NAMALWA (cell line): Measurements from ENCODE around the gene DXO.
"Not testable (repeated sequence)": the region's sequence is repeated elsewhere in the genome, so short reads cannot be mapped to it uniquely, and the experiment has no call there.

Experiments used
- DNase-seq: peaks from one replicate; pipeline ENCODE4 v3.0.0-alpha.2; 2015; ENCODE audit warnings: low spot score

The DXO gene

GRCh38 chr6:31980195-31980876, 8.4 kb upstream of the DXO start:
- not testable (repeated sequence) for DNase-seq

DNA sequence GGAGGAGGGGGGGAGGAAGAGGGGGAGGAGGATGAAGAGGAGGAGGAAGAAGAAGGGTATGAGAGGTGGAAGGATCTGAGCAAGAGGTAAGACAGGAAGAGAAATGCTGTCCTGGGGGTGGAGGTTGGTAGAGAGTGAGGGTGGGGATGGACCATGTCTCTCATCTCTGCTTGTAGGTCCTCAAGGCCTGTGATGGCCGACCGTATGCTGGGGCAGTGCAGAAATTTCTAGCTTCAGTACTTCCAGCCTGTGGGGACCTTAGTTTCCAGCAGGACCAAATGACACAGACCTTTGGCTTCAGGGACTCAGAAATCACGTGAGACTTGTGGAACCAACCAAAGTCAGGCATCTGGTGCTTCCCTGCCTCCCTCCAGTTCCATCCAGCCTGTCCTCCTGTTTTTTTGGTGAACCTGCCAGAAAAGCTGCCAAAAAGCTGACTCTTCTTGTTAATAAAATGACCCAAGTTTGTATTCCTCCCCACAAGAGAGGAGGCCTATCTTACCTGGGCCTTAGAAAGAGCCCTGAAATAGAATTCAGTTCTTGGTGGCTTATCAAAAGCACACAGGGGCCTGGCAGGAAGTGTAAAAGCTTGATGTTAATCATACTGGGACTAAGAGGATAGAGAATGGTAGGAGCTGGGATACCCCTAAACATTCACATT, 7.4 kb upstream of the DXO start:
- DNase-seq, result no peak

GRCh38 chr6:31978831-31979230, 6.9 kb upstream of the DXO start:
- DNase-seq, result no peak

- no peak for DNase-seq
These were observed 6.0 kb upstream of the DXO start for GRCh38 chr6:31977816-31978431.

DNA sequence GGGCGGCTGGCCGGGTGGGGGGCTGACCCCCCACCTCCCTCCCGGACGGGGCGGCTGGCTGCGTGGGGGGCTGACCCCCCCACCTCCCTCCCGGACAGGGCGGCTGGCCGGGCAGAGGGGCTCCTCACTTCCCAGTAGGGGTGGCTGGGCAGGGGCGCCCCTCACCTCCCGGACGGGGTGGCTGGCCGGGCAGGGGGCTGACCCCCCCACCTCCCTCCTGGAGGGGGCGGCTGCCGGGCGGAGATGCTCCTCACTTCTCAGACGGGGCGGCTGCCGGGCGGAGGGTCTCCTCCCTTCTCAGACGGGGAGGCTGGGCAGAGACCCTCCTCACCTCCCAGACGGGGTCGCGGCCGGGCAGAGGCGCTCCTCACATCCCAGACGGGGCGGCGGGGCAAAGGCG, 4.1 kb upstream of the DXO start:
- not testable (repeated sequence) for DNase-seq

DNA sequence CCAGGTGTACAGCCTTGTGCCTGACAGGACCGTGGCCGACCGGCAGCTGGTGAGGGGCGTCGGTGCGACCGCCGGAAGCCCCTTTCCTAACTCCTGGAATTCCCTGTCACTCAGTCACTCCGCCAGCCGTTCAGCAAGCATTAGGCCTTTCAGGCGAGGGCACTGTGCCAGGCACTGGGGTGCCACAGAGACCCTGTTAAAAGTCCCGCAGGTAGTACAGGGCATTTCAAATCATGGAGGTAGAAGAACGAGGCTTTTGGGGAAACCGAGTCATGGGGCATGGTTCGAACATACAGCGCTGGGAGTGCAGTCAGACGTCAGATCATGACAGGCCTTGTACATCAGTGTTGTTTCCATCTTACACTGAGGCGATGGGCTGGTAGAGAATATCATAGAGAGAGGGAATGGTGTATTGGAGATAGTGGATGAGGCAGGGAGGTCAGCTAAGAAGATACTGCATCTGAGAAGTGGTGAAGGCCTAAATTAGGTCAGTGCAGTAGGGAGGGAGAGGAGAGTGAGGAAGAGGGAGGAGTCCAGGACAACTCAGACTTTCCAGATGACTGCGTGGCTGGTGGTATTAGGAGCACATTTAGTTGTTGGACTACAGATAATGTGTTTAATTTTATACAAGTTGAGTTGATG, 892 bp upstream of the DXO start:
- no peak for DNase-seq

GRCh38 chr6:31971279-31971992, 502 bp downstream of the DXO start:
- DNase-seq, result no peak

GRCh38 chr6:31970604-31971271, 1.2 kb downstream of the DXO start:
- no peak for DNase-seq

- no peak for DNase-seq
These were observed 2.0 kb downstream of the DXO start for GRCh38 chr6:31969712-31970603.

DNA sequence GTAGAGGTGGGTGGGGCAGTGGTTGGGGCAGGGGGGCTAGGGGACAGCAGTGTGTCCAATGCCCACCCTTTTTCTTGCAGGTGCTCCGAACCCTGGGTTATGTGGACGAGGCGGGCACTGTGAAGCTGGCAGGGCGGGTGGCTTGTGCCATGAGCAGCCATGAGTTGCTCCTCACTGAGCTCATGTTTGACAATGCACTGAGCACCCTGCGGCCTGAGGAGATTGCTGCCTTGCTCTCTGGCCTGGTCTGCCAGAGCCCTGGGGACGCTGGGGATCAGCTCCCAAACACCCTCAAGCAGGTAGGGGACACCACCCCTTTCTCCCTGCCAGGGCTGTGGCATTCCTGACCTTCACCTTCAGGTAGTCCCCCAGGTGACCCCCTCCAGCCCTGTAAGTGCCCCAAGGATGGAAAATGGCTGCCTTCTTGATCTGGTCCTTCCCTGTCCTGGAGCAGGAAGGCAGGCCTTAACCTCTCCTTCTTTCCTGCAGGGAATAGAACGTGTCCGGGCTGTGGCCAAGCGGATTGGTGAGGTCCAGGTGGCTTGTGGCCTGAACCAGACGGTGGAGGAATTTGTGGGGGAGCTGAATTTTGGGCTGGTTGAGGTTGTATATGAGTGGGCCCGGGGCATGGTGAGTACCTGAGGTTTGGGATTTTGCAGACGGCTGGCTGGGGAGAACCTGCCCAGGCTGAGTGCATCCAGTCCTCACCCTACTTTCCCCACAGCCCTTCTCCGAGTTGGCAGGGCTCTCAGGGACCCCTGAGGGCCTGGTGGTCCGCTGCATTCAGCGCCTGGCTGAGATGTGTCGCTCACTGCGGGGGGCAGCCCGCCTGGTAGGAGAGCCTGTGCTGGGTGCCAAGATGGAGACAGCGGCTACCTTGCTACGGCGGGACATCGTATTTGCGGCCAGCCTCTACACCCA, 2.9 kb downstream of the DXO start:
- no peak for DNase-seq

GRCh38 chr6:31968326-31968725, 3.6 kb downstream of the DXO start:
- DNase-seq, result no peak

GRCh38 chr6:31967926-31968320, 4.0 kb downstream of the DXO start:
- no peak for DNase-seq

- no peak for DNase-seq
These were observed 4.7 kb downstream of the DXO start for GRCh38 chr6:31966997-31967925.

DNA sequence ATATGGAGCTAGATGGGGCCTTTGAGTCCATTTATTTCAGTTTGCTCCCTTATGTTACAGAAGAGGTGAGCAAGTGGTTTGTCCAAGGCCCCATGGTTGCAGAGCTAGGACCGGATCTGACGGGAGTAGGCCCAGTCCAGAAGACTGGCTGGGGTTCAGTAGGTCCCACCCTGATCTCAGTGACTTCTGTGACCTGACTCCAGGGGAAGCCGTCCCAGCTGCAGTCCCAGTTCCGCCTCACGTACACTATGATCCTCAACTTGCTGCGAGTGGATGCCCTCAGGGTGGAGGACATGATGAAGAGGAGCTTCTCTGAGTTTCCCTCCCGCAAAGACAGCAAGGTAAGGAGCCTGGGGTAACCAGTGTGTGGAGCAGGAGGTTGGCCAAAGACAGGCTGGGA, 5.4 kb downstream of the DXO start:
- no peak for DNase-seq

- no peak for DNase-seq
These were observed 6.2 kb downstream of the DXO start for GRCh38 chr6:31965700-31966099.

DNA sequence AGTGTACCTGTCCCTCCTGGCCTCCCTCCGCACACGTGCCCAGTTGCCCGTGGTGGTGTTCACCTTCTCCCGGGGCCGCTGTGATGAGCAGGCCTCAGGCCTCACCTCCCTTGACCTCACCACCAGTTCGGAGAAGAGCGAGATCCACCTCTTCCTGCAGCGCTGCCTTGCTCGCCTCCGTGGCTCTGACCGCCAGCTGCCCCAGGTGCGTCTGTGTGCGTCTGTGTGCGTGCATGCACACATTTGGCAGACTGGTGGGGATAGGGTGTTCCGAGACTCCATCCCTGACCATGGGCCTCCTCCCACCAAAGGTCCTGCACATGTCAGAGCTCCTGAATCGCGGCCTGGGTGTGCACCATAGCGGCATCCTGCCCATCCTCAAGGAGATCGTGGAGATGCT, 8.0 kb downstream of the DXO start:
- DNase-seq, result no peak

DNA sequence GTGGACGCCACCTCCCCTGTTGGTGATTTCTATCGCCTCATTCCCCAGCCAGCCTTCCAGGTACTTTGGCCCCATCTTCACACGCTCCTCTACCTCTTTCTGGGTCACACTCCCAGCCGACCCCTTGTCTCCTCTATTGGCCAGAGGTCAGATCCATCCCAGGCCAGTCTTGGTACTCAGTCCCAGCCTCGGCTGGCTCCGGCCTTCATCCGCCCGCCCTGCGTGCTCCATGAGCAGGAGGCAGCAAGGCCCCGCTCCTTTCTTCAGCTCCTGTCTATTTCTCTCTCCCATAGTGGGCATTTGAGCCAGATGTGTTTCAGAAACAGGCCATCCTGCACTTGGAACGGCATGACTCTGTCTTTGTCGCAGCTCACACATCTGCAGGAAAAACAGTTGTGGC, 10.3 kb downstream of the DXO start:
- DNase-seq, result no peak
